HG02571 (cell line): ENCODE data around the gene ZNF541.
A peak's percentile ranks its signal among the peaks of the same experiment; 100 is the strongest.

Source experiments
- ATAC-seq: cut with Tn5 transposase; IDR thresholded peaks from one replicate; pipeline ENCODE4 v1.9.1; 2021; ENCODE audit warnings: mild to moderate bottlenecking, moderate library complexity; ENCODE audit not compliant: unreplicated experiment

The ZNF541 gene

GRCh38 chr19:47573071-47574026 is at the start of gene ZNF541:
ZNF541 (minus strand) TSS chr19:47573148; CDS start chr19:47555856, 17,292 bp downstream.
- ATAC-seq = no peak

- ATAC-seq = no peak
These were observed 46.8 kb upstream of the ZNF541 start for GRCh38 chr19:47619763-47620162.

- ATAC-seq = no peak
These were observed 45.8 kb upstream of the ZNF541 start for GRCh38 chr19:47618771-47619170.

- ATAC-seq = no peak
These were observed 42.8 kb upstream of the ZNF541 start for GRCh38 chr19:47615714-47616113.

- ATAC-seq = no peak
These were observed 42.3 kb upstream of the ZNF541 start for GRCh38 chr19:47615230-47615629.

GRCh38 chr19:47614559-47614958 is 41.6 kb upstream of the ZNF541 start:
- ATAC-seq = no peak

- no peak for ATAC-seq
These were observed 41.0 kb upstream of the ZNF541 start for GRCh38 chr19:47614021-47614295.

- no peak for ATAC-seq
These were observed 40.4 kb upstream of the ZNF541 start for GRCh38 chr19:47613165-47614020.

GRCh38 chr19:47610902-47611301 is 38.0 kb upstream of the ZNF541 start:
- no peak for ATAC-seq

GRCh38 chr19:47609906-47610894 is 37.3 kb upstream of the ZNF541 start:
- no peak for ATAC-seq

- peak; percentile 40 for ATAC-seq
These were observed 36.3 kb upstream of the ZNF541 start, which contains the start of gene BICRA for GRCh38 chr19:47608969-47609905. BICRA (plus strand) TSS chr19:47609134; CDS start chr19:47673575, 64,441 bp downstream.

- peak; percentile 73 for ATAC-seq
These were observed 35.3 kb upstream of the ZNF541 start for GRCh38 chr19:47608074-47608918.

GRCh38 chr19:47607564-47608073 is 34.7 kb upstream of the ZNF541 start:
- ATAC-seq = no peak

- no peak for ATAC-seq
These were observed 31.0 kb upstream of the ZNF541 start for GRCh38 chr19:47603706-47604565.

GRCh38 chr19:47601180-47601904 is 28.4 kb upstream of the ZNF541 start:
- ATAC-seq = no peak

GRCh38 chr19:47600246-47601179 is 27.6 kb upstream of the ZNF541 start:
- ATAC-seq = peak; percentile 92
